PFSK-1 (cell line): ENCODE data around the gene GPRIN1.

Experiments used
- FOXP2 ChIP-seq: optimal IDR thresholded peaks from 2 replicates; pipeline ENCODE3; 2011; ENCODE audit warnings: borderline replicate concordance, control low read depth, inconsistent platforms; ENCODE audit not compliant: insufficient read depth; ENCODE audit errors: extremely low read length, extremely low read depth
- POLR2AphosphoS5 ChIP-seq: IDR thresholded peaks from 2 replicates; pipeline ENCODE4 v1.6.1; 2012; ENCODE audit warnings: low read depth, mild to moderate bottlenecking, control low read depth, low read length, moderate library complexity
- REST ChIP-seq, 2 experiments: IDR thresholded peaks; 2 replicates each; pipeline versions ENCODE4 v1.6.1 to v1.8.0; 2011 to 2012; ENCODE audit warnings: low read depth in 2 of 2, low read length in 2 of 2, control low read depth in 1 of 2, inconsistent platforms in 1 of 2, mild to moderate bottlenecking in 1 of 2, moderate library complexity in 1 of 2; ENCODE audit not compliant: insufficient read depth in 1 of 2
- SIN3A ChIP-seq: IDR thresholded peaks from 2 replicates; pipeline ENCODE4 v1.6.1; 2012; ENCODE audit warnings: mild to moderate bottlenecking, low read length, moderate library complexity, borderline replicate concordance; ENCODE audit not compliant: insufficient read depth
- TAF1 ChIP-seq: IDR thresholded peaks from 2 replicates; pipeline ENCODE4 v1.6.1; 2012; ENCODE audit warnings: low read length, control low read depth, borderline replicate concordance; ENCODE audit not compliant: insufficient read depth

GPRIN1 gene

GRCh38 chr5:176581361-176581760, 28.6 kb downstream of the GPRIN1 start:
- no peak for TF ChIP-seq TAF1
- TF ChIP-seq POLR2AphosphoS5: no peak
- TF ChIP-seq SIN3A: no peak
- TF ChIP-seq FOXP2: no peak
- TF ChIP-seq REST (IDR thresholded peaks at IDR 0.05; ENCODE audit: insufficient read depth in 1 of 2, low read depth in 2 of 2, low read length in 2 of 2): no peak

- no peak for TF ChIP-seq REST (IDR thresholded peaks at IDR 0.05; ENCODE audit: insufficient read depth in 1 of 2, low read depth in 2 of 2, low read length in 2 of 2)
- TF ChIP-seq SIN3A: no peak
- TF ChIP-seq FOXP2: no peak
- no peak for TF ChIP-seq POLR2AphosphoS5
- no peak for TF ChIP-seq TAF1
Observed at GRCh38 chr5:176579323-176579722, 30.6 kb downstream of the GPRIN1 start.

GRCh38 chr5:176578391-176578808, 31.6 kb downstream of the GPRIN1 start:
- TF ChIP-seq FOXP2 (peak; percentile 43), SIN3A (no peak)

GRCh38 chr5:176577312-176578176, 32.4 kb downstream of the GPRIN1 start:
- TF ChIP-seq REST (IDR thresholded peaks at IDR 0.05; ENCODE audit: insufficient read depth in 1 of 2, low read depth in 2 of 2, low read length in 2 of 2) (no peak), FOXP2 (no peak), POLR2AphosphoS5 (no peak)

GRCh38 chr5:176575488-176576422, 34.2 kb downstream of the GPRIN1 start:
- TF ChIP-seq REST (IDR thresholded peaks at IDR 0.05; ENCODE audit: insufficient read depth in 1 of 2, low read depth in 2 of 2, low read length in 2 of 2) (no peak), TAF1 (no peak), FOXP2 (no peak), POLR2AphosphoS5 (no peak), SIN3A (no peak)
